Activated CD4-positive, alpha-beta T cell treated with anti-CD3 and anti-CD28 coated beads, Interleukin-2, amount 10 ng/mL, durations not matched to agents 7 days and 5 days (primary cell): ENCODE data around the gene HDAC4. TPM values are rescaled to one million over a fixed set of nuclear protein-coding genes. Genes with fewer than 3 reads are reported as not detected.
"Not testable (repeated sequence)": the region's sequence is repeated elsewhere in the genome, so short reads cannot be mapped to it uniquely, and the experiment has no call there.

Source experiments
- CTCF ChIA-PET: fragments of 350-600 bp; sonication (Branson Sonifier 250); formaldehyde crosslinking; loops from one replicate; lab custom pipeline; 2021; ENCODE audit warnings: antibody characterized with exemption; lab: Charles Lee
- POLR2A ChIA-PET: fragments of 350-600 bp; sonication (Branson Sonifier 250); formaldehyde crosslinking; loops from one replicate; lab custom pipeline; 2021; ENCODE audit warnings: antibody characterized with exemption; lab: Charles Lee
- DNase-seq: peaks from one replicate; pipeline ENCODE4 v3.0.0-alpha.2; 2020
- H3K27ac Mint-ChIP-seq: one replicate; pipeline ENCODE4 v1.8.0; 2021; ENCODE audit warnings: mild to moderate bottlenecking, moderate library complexity, mixed read lengths
- H3K27me3 Mint-ChIP-seq: one replicate; pipeline ENCODE4 v1.8.0; 2021; ENCODE audit warnings: mixed read lengths
- H3K36me3 Mint-ChIP-seq: one replicate; pipeline ENCODE4 v1.8.0; 2021; ENCODE audit warnings: low read depth, mixed read lengths
- H3K4me1 Mint-ChIP-seq: one replicate; pipeline ENCODE4 v1.8.0; 2021; ENCODE audit warnings: mixed read lengths
- H3K4me3 Mint-ChIP-seq: one replicate; pipeline ENCODE4 v1.8.0; 2021; ENCODE audit warnings: mild to moderate bottlenecking, moderate library complexity, mixed read lengths
- H3K9me3 Mint-ChIP-seq: one replicate; pipeline ENCODE4 v1.8.0; 2021; ENCODE audit warnings: mixed read lengths
- total RNA-seq, 2 experiments: library from RNA; stranded (reverse); gene quantifications; one replicate each; pipeline ENCODE4 v1.2.3, GENCODE V29; 2021

HDAC4 gene
- total RNA-seq, 2 experiments from 2014 or later, result 57.1 to 68.4 TPM

GRCh38 chr2:239048736-239049135 is 352.1 kb downstream of the HDAC4 start:
- Mint-ChIP-seq H3K27ac (no peak overlapping the region), H3K4me3 (no peak overlapping the region), H3K36me3 (peaks cover 13% of the 10 kb centered on the region), H3K4me1 (peaks cover 7% of the 10 kb centered on the region), H3K27me3 (no peaks in the 10 kb centered on the region), H3K9me3 (no peaks in the 10 kb centered on the region)
- ChIA-PET CTCF (no interaction called here), POLR2A (no interaction called here)
- DNase-seq, result no peak

GRCh38 chr2:239047861-239048260 is 353.0 kb downstream of the HDAC4 start:
- H3K27ac Mint-ChIP-seq, result no peak overlapping the region
- no peaks in the 10 kb centered on the region for H3K27me3 Mint-ChIP-seq
- DNase-seq, result no peak
- CTCF ChIA-PET, result no interaction called here
- no peak overlapping the region for H3K4me3 Mint-ChIP-seq
- no peaks in the 10 kb centered on the region for H3K9me3 Mint-ChIP-seq
- POLR2A ChIA-PET, result no interaction called here
- peaks cover 8% of the 10 kb centered on the region for H3K36me3 Mint-ChIP-seq
- peaks cover 7% of the 10 kb centered on the region for H3K4me1 Mint-ChIP-seq

GRCh38 chr2:239047420-239047819 is 353.4 kb downstream of the HDAC4 start:
- POLR2A ChIA-PET, result no interaction called here
- H3K27me3 Mint-ChIP-seq, result no peaks in the 10 kb centered on the region
- H3K27ac Mint-ChIP-seq, result no peak overlapping the region
- no peak overlapping the region for H3K4me3 Mint-ChIP-seq
- DNase-seq, result no peak
- CTCF ChIA-PET, result no interaction called here
- peaks cover 7% of the 10 kb centered on the region for H3K4me1 Mint-ChIP-seq
- H3K9me3 Mint-ChIP-seq, result no peaks in the 10 kb centered on the region
- H3K36me3 Mint-ChIP-seq, result peaks cover 5% of the 10 kb centered on the region

GRCh38 chr2:239046822-239047221 is 354.0 kb downstream of the HDAC4 start:
- H3K4me1 Mint-ChIP-seq, result peaks cover 7% of the 10 kb centered on the region
- no peaks in the 10 kb centered on the region for H3K9me3 Mint-ChIP-seq
- ChIA-PET CTCF (no interaction called here), POLR2A (no interaction called here)
- H3K27me3 Mint-ChIP-seq, result no peaks in the 10 kb centered on the region
- no peaks in the 10 kb centered on the region for H3K36me3 Mint-ChIP-seq
- no peak for DNase-seq
- no peak overlapping the region for H3K4me3 Mint-ChIP-seq
- H3K27ac Mint-ChIP-seq, result no peak overlapping the region

GRCh38 chr2:239044336-239044735 is 356.5 kb downstream of the HDAC4 start:
- Mint-ChIP-seq H3K36me3 (no peaks in the 10 kb centered on the region), H3K27ac (no peak overlapping the region), H3K4me3 (no peak overlapping the region), H3K9me3 (no peaks in the 10 kb centered on the region), H3K27me3 (no peaks in the 10 kb centered on the region), H3K4me1 (peaks cover 7% of the 10 kb centered on the region)
- POLR2A ChIA-PET, result no interaction called here
- CTCF ChIA-PET, result no interaction called here
- DNase-seq, result no peak

GRCh38 chr2:239043326-239043725 is 357.5 kb downstream of the HDAC4 start:
- CTCF ChIA-PET, result no interaction called here
- POLR2A ChIA-PET, result no interaction called here
- DNase-seq, result no peak
- Mint-ChIP-seq H3K36me3 (no peaks in the 10 kb centered on the region), H3K27me3 (no peaks in the 10 kb centered on the region), H3K4me1 (peaks cover 7% of the 10 kb centered on the region), H3K27ac (no peak overlapping the region), H3K9me3 (no peaks in the 10 kb centered on the region), H3K4me3 (no peak overlapping the region)

GRCh38 chr2:239042551-239043320 is 358.1 kb downstream of the HDAC4 start:
- CTCF ChIA-PET, result no interaction called here
- no peaks in the 10 kb centered on the region for H3K27me3 Mint-ChIP-seq
- POLR2A ChIA-PET, result no interaction called here
- H3K36me3 Mint-ChIP-seq, result no peaks in the 10 kb centered on the region
- no peak for DNase-seq
- H3K9me3 Mint-ChIP-seq, result no peaks in the 10 kb centered on the region
- peaks cover 7% of the 10 kb centered on the region for H3K4me1 Mint-ChIP-seq
- H3K27ac Mint-ChIP-seq, result no peak overlapping the region
- H3K4me3 Mint-ChIP-seq, result no peak overlapping the region

- CTCF ChIA-PET, result no interaction called here
- H3K9me3 Mint-ChIP-seq, result no peaks in the 10 kb centered on the region
- H3K36me3 Mint-ChIP-seq, result no peaks in the 10 kb centered on the region
- POLR2A ChIA-PET, result no interaction called here
- no peaks in the 10 kb centered on the region for H3K27me3 Mint-ChIP-seq
- no peak overlapping the region for H3K27ac Mint-ChIP-seq
- H3K4me1 Mint-ChIP-seq, result peaks cover 7% of the 10 kb centered on the region
- H3K4me3 Mint-ChIP-seq, result no peak overlapping the region
- DNase-seq, result no peak
These were observed 358.8 kb downstream of the HDAC4 start for GRCh38 chr2:239042046-239042445.

- no peaks in the 10 kb centered on the region for H3K9me3 Mint-ChIP-seq
- peaks cover 7% of the 10 kb centered on the region for H3K4me1 Mint-ChIP-seq
- no peak overlapping the region for H3K4me3 Mint-ChIP-seq
- CTCF ChIA-PET, result no interaction called here
- H3K36me3 Mint-ChIP-seq, result no peaks in the 10 kb centered on the region
- no peaks in the 10 kb centered on the region for H3K27me3 Mint-ChIP-seq
- POLR2A ChIA-PET, result no interaction called here
- DNase-seq, result no peak
- H3K27ac Mint-ChIP-seq, result no peak overlapping the region
These were observed 359.8 kb downstream of the HDAC4 start for GRCh38 chr2:239041062-239041461.

- no peaks in the 10 kb centered on the region for H3K9me3 Mint-ChIP-seq
- ChIA-PET POLR2A (no interaction called here), CTCF (no interaction called here)
- H3K27me3 Mint-ChIP-seq, result no peaks in the 10 kb centered on the region
- H3K4me1 Mint-ChIP-seq, result peaks cover 7% of the 10 kb centered on the region
- H3K27ac Mint-ChIP-seq, result no peak overlapping the region
- no peaks in the 10 kb centered on the region for H3K36me3 Mint-ChIP-seq
- DNase-seq, result no peak
- no peak overlapping the region for H3K4me3 Mint-ChIP-seq
These were observed 360.6 kb downstream of the HDAC4 start for GRCh38 chr2:239040152-239040761.

GRCh38 chr2:239039479-239039861 is 361.4 kb downstream of the HDAC4 start:
- Mint-ChIP-seq H3K4me3 (no peak overlapping the region), H3K36me3 (no peaks in the 10 kb centered on the region), H3K4me1 (no peaks in the 10 kb centered on the region), H3K27ac (no peak overlapping the region), H3K9me3 (no peaks in the 10 kb centered on the region), H3K27me3 (peaks cover under 1% of the 10 kb centered on the region)
- ChIA-PET POLR2A (no interaction called here), CTCF (no interaction called here)
- no peak for DNase-seq

- peaks cover 3% of the 10 kb centered on the region for H3K27me3 Mint-ChIP-seq
- DNase-seq, result no peak
- POLR2A ChIA-PET, result no interaction called here
- no peaks in the 10 kb centered on the region for H3K36me3 Mint-ChIP-seq
- CTCF ChIA-PET, result no interaction called here
- no peaks in the 10 kb centered on the region for H3K9me3 Mint-ChIP-seq
- no peak overlapping the region for H3K27ac Mint-ChIP-seq
- no peak overlapping the region for H3K4me3 Mint-ChIP-seq
- no peaks in the 10 kb centered on the region for H3K4me1 Mint-ChIP-seq
These were observed 361.9 kb downstream of the HDAC4 start for GRCh38 chr2:239038773-239039478.

GRCh38 chr2:239038284-239038683 is 362.5 kb downstream of the HDAC4 start:
- CTCF ChIA-PET, DNase-seq, H3K27me3 Mint-ChIP-seq, H3K4me3 Mint-ChIP-seq, POLR2A ChIA-PET, H3K27ac Mint-ChIP-seq, H3K9me3 Mint-ChIP-seq, H3K4me1 Mint-ChIP-seq, H3K36me3 Mint-ChIP-seq: not testable (repeated sequence)
